Parathyroid adenoma (tissue), 2 donors: ENCODE data around the gene PTPN3.

Experiments used
- H2AFZ ChIP-seq: fragments of 300-600 bp; sonication (generic); one replicate; pipeline ENCODE4 v1.7.0; 2017; ENCODE audit warnings: antibody characterized with exemption, mild to moderate bottlenecking
- H3K27ac ChIP-seq: fragments of 300-600 bp; sonication (generic); one replicate; pipeline ENCODE4 v1.7.0; 2017
- H3K27me3 ChIP-seq: fragments of 300-600 bp; sonication (generic); one replicate; pipeline ENCODE4 v1.7.0; 2017; ENCODE audit warnings: low read length; ENCODE audit not compliant: control insufficient read depth, insufficient read depth
- H3K36me3 ChIP-seq: fragments of 300-600 bp; sonication (generic); one replicate; pipeline ENCODE4 v1.7.0; 2017; ENCODE audit warnings: low read length; ENCODE audit not compliant: control insufficient read depth, insufficient read depth
- H3K4me1 ChIP-seq: fragments of 300-600 bp; sonication (generic); one replicate; pipeline ENCODE4 v1.7.0; 2017; ENCODE audit warnings: control low read depth
- H3K4me2 ChIP-seq: fragments of 300-600 bp; sonication (generic); one replicate; pipeline ENCODE4 v1.7.0; 2017; ENCODE audit warnings: low read length
- H3K4me3 ChIP-seq: fragments of 300-600 bp; sonication (generic); one replicate; pipeline ENCODE4 v1.7.0; 2017; ENCODE audit warnings: low read depth, low read length
- H3K79me2 ChIP-seq: fragments of 300-600 bp; sonication (generic); one replicate; pipeline ENCODE4 v1.7.0; 2017; ENCODE audit warnings: control low read depth
- H3K9ac ChIP-seq: fragments of 300-600 bp; sonication (generic); one replicate; pipeline ENCODE4 v1.7.0; 2017; ENCODE audit warnings: mild to moderate bottlenecking
- H3K9me3 ChIP-seq: fragments of 300-600 bp; sonication (generic); one replicate; pipeline ENCODE4 v1.7.0; 2017; ENCODE audit warnings: low read length; ENCODE audit not compliant: control insufficient read depth
- TF ChIP-seq, protein P1 (sequence below): fragments of 300-600 bp; sonication (generic); IDR thresholded peaks from one replicate; pipeline ENCODE4 v1.7.0; 2017; ENCODE audit warnings: antibody characterized with exemption, mild to moderate bottlenecking
- donor health status: primary hyperparathyroidism.

The PTPN3 gene

DNA sequence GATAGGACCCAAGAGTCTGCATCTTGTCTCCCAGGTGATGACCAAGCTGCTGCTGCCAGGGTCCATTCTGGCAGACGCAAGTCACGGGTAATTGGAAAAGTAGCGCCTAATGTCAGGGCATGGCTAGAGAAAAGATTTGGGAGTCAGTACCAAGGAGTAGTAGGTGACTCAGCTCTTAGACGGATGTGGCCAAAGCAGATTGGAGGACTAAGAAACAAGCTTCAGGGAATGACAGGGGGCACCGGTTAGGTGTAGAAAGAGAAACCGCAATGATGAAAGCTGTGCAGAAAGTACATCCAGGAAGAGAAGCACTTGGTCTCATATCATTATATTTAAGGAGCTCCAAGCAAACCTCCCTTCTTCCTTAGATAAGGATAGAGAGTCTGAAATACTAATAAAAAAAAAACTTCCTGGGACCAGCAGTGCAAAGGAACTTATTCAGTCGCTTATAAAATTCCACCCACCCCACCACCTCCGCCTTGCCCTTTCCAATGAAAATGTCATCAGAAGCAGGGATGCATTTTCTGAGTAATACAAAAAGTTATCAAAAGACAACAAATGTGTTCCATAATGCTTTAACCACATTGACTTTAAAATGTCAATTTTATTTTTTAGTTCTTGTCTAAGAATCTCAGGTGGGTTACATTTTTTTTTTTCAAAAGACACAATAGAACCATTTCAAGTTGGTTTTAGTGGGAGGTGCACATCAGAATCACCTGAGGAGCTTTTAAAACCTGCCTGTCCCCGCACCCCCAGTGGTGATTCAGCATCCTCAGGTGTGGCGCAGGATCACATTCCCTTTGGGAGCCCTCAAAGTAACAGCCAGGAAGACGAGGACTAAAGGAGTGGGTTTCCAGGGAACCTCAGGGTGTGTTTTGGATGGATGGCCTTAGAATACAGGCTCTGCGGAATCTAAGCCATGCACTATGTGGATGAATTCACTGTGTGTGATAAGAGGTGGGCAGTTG is 31.2 kb downstream of the PTPN3 start:
- TF ChIP-seq, protein P1, sequence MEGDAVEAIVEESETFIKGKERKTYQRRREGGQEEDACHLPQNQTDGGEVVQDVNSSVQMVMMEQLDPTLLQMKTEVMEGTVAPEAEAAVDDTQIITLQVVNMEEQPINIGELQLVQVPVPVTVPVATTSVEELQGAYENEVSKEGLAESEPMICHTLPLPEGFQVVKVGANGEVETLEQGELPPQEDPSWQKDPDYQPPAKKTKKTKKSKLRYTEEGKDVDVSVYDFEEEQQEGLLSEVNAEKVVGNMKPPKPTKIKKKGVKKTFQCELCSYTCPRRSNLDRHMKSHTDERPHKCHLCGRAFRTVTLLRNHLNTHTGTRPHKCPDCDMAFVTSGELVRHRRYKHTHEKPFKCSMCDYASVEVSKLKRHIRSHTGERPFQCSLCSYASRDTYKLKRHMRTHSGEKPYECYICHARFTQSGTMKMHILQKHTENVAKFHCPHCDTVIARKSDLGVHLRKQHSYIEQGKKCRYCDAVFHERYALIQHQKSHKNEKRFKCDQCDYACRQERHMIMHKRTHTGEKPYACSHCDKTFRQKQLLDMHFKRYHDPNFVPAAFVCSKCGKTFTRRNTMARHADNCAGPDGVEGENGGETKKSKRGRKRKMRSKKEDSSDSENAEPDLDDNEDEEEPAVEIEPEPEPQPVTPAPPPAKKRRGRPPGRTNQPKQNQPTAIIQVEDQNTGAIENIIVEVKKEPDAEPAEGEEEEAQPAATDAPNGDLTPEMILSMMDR, result no peak

DNA sequence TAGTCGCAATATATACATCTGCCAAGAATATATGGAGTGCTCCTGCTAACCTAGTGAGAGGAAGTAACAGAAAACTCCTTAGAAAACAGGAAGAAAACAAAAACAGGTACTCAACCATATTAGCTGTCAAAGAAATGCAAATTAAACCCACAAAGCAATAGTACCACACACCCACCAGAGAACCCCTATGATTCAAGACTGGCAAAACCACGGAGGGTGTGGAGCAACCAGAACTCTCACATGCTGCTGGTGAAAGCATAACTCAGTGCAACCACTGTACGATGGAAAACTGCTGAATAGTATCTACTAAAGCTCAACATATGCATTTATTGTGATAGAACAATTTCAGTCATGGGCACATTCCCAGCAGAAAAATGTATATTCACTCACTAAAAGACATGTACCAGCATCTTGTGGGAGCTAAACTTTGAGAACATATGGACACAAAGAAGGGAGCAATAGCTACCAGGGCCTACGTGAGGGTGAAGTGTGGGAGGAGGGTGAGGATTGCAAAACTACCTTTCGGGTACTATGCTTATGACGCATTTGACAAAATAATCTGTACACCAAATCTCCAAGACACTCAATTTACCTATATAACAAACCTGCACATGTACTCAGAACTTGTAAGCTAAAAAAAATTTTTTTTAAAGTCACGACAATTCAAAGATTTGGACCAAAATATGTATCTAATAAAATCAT is 34.0 kb downstream of the PTPN3 start:
- H3K9ac ChIP-seq, result no peak overlapping the region
- no peak overlapping the region for H3K4me3 ChIP-seq
- H2AFZ ChIP-seq, result no peak overlapping the region
- H3K79me2 ChIP-seq, result peaks cover under 1% of the 10 kb centered on the region
- no peaks in the 10 kb centered on the region for H3K9me3 ChIP-seq
- no peak overlapping the region for H3K27ac ChIP-seq
- no peaks in the 10 kb centered on the region for H3K36me3 ChIP-seq
- no peaks in the 10 kb centered on the region for H3K4me1 ChIP-seq
- no peak overlapping the region for H3K4me2 ChIP-seq
- H3K27me3 ChIP-seq, result no peaks in the 10 kb centered on the region
- TF ChIP-seq, protein P1, result no peak

More for the DNA sequence above, 31.2 kb downstream of the PTPN3 start:
- Histone ChIP-seq H3K36me3 (no peaks in the 10 kb centered on the region), H2AFZ (no peak overlapping the region), H3K4me2 (no peak overlapping the region), H3K4me3 (no peak overlapping the region), H3K27ac (no peak overlapping the region), H3K79me2 (peaks cover 2% of the 10 kb centered on the region), H3K4me1 (no peaks in the 10 kb centered on the region), H3K27me3 (no peaks in the 10 kb centered on the region), H3K9ac (no peak overlapping the region), H3K9me3 (no peaks in the 10 kb centered on the region)

DNA sequence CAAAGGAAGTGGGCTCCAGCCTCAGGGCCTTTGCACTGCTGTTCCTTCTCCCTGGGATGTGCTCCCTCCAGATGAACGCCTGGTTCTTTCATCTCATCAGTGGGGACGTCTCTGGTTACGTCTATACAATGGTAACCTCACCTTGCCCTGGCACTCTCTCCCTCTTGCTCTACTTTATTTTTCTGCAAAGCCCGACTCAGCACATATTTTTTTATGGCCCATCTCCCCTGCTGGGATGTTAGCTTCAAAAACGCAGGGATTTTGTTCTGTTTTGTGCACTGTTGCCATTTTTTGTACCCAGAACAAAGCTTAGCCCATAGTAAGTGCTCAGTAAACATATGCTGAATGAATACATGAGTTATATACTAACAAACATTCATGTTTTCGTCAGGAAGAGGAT is 37.5 kb downstream of the PTPN3 start:
- no peak overlapping the region for H2AFZ ChIP-seq
- no peak overlapping the region for H3K4me3 ChIP-seq
- H3K27ac ChIP-seq, result no peak overlapping the region
- TF ChIP-seq, protein P1, result no peak
- H3K4me1 ChIP-seq, result no peaks in the 10 kb centered on the region
- no peaks in the 10 kb centered on the region for H3K36me3 ChIP-seq
- no peaks in the 10 kb centered on the region for H3K9me3 ChIP-seq
- no peaks in the 10 kb centered on the region for H3K27me3 ChIP-seq
- H3K79me2 ChIP-seq, result no peaks in the 10 kb centered on the region
- H3K4me2 ChIP-seq, result no peak overlapping the region
- no peak overlapping the region for H3K9ac ChIP-seq

DNA sequence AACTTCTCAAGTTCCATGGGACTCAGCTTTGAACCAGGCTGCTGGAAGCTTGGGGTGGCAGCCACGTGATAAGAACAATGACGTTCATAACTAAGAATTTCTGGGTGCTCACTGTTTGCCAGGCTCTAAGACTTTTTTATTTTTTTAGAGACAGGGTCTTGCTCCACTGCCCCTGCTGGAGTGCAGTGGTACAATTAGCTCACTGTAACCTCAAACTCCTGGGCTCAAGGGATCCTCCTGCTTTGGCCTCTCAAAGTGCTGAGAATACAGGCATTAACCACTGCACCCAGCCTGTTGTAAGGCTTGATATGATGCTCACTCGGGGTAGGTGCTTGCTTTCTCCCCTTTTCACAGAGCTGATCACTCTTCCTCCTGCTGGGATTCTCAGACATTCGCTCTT is 38.7 kb downstream of the PTPN3 start:
- no peaks in the 10 kb centered on the region for H3K4me1 ChIP-seq
- H3K9me3 ChIP-seq, result no peaks in the 10 kb centered on the region
- H3K36me3 ChIP-seq, result no peaks in the 10 kb centered on the region
- H3K9ac ChIP-seq, result no peak overlapping the region
- H2AFZ ChIP-seq, result no peak overlapping the region
- no peak overlapping the region for H3K4me2 ChIP-seq
- H3K79me2 ChIP-seq, result no peaks in the 10 kb centered on the region
- no peaks in the 10 kb centered on the region for H3K27me3 ChIP-seq
- H3K27ac ChIP-seq, result no peak overlapping the region
- no peak overlapping the region for H3K4me3 ChIP-seq
- TF ChIP-seq, protein P1, result no peak
